Bronchial epithelial cell (primary cell): ENCODE data around the gene NEK5. TPM values are rescaled to one million over a fixed set of nuclear protein-coding genes. Genes with fewer than 3 reads are reported as not detected.

Experiments
- DNase-seq: peaks from one replicate; pipeline ENCODE4 v3.0.0-alpha.2; 2010; ENCODE audit warnings: low read depth
- FAIRE-seq: peaks from 2 replicates; lab custom pipeline; 2011; peaks lifted over from hg19 to GRCh38; lab: Jason Lieb, UNC
- H3K27me3 ChIP-seq: 2 replicates; pipeline ENCODE4 v1.5.1; 2011; ENCODE audit warnings: low read length; ENCODE audit not compliant: control insufficient read depth, insufficient read depth
- H3K36me3 ChIP-seq: 2 replicates; pipeline ENCODE4 v1.5.1; 2011; ENCODE audit warnings: low read length; ENCODE audit not compliant: control insufficient read depth, insufficient read depth
- H3K4me3 ChIP-seq: 2 replicates; pipeline ENCODE4 v1.5.1; 2011; ENCODE audit warnings: mild to moderate bottlenecking, low read depth, low read length, control low read depth
- total RNA-seq: library from RNA; depleted of rRNA; stranded (reverse); fragments of >200 nt; gene quantifications from 2 replicates; pipeline ENCODE4 v1.2.1, GENCODE V29; 2014
- TF ChIP-seq, protein P1 (sequence below): IDR thresholded peaks from 2 replicates; pipeline ENCODE4 v1.5.1; 2011; ENCODE audit warnings: mild to moderate bottlenecking, moderate library complexity, low read length, control low read depth, inconsistent platforms; ENCODE audit not compliant: insufficient read depth, severe bottlenecking

Gene NEK5
- total RNA-seq, 1 donor from 2014 or later = 0.26 TPM

GRCh38 chr13:52004511-52005170 lies 124.2 kb downstream of the NEK5 start:
- H3K4me3 ChIP-seq = no peak overlapping the region
- peaks cover 4% of the 10 kb centered on the region for H3K27me3 ChIP-seq
- no peak for DNase-seq
- no peaks in the 10 kb centered on the region for H3K36me3 ChIP-seq
- FAIRE-seq = no peak
- TF ChIP-seq, protein P1, sequence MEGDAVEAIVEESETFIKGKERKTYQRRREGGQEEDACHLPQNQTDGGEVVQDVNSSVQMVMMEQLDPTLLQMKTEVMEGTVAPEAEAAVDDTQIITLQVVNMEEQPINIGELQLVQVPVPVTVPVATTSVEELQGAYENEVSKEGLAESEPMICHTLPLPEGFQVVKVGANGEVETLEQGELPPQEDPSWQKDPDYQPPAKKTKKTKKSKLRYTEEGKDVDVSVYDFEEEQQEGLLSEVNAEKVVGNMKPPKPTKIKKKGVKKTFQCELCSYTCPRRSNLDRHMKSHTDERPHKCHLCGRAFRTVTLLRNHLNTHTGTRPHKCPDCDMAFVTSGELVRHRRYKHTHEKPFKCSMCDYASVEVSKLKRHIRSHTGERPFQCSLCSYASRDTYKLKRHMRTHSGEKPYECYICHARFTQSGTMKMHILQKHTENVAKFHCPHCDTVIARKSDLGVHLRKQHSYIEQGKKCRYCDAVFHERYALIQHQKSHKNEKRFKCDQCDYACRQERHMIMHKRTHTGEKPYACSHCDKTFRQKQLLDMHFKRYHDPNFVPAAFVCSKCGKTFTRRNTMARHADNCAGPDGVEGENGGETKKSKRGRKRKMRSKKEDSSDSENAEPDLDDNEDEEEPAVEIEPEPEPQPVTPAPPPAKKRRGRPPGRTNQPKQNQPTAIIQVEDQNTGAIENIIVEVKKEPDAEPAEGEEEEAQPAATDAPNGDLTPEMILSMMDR = no peak

GRCh38 chr13:52003541-52003940 lies 125.3 kb downstream of the NEK5 start:
- Histone ChIP-seq H3K36me3 (no peaks in the 10 kb centered on the region), H3K4me3 (no peak overlapping the region), H3K27me3 (peaks cover 9% of the 10 kb centered on the region)
- FAIRE-seq (no peak), DNase-seq (no peak)
- TF ChIP-seq, protein P1 = no peak

GRCh38 chr13:52002361-52002760 lies 126.5 kb downstream of the NEK5 start:
- Histone ChIP-seq H3K36me3 (no peaks in the 10 kb centered on the region), H3K4me3 (no peak overlapping the region), H3K27me3 (peaks cover 14% of the 10 kb centered on the region)
- no peak for FAIRE-seq
- TF ChIP-seq, protein P1 = no peak
- no peak for DNase-seq

- Histone ChIP-seq H3K27me3 (peaks cover 14% of the 10 kb centered on the region), H3K4me3 (no peak overlapping the region), H3K36me3 (no peaks in the 10 kb centered on the region)
- FAIRE-seq (no peak), DNase-seq (peak; percentile 60)
- TF ChIP-seq, protein P1 = peak; percentile 64
Observed at GRCh38 chr13:52001120-52001731, 127.6 kb downstream of the NEK5 start.

GRCh38 chr13:51999921-52000320 lies 129.0 kb downstream of the NEK5 start:
- Histone ChIP-seq H3K4me3 (no peak overlapping the region), H3K36me3 (no peaks in the 10 kb centered on the region), H3K27me3 (peaks cover 14% of the 10 kb centered on the region)
- TF ChIP-seq, protein P1 = no peak
- DNase-seq = no peak
- FAIRE-seq = no peak
